Measurements from ENCODE around the gene CDKAL1. TPM values are rescaled to one million over a fixed set of nuclear protein-coding genes. Genes with fewer than 3 reads are reported as not detected.
"Not testable (repeated sequence)": the region's sequence is repeated elsewhere in the genome, so short reads cannot be mapped to it uniquely, and the experiment has no call there.

The CDKAL1 gene
- total and polyA plus RNA-seq, 2 of the 13 experiments (the other 11 are each of a cell fraction or from before 2014, with no cell fraction given), result 9.5 to 27.7 TPM

DNA sequence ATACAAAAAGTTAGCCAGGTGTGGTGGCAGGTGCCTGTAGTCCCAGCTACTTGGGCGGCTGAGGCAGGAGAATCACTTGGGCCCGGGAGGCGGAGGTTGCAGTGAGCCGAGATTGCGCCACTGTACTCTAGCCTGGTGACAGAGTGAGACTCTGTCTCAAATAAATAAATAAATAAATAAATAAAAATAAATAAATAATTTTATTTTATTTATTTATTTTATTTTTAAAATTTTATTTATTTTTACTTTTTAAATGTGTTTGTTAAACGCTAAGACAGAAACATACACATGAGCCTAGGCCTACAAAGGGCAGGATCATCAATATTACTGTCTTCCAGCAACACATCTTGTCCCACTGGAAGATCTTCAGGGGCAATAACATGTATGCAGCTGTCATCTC is 111.3 kb downstream of the CDKAL1 start:
- H3K9me3 ChIP-seq (ENCODE audit: low read length); H3K36me3 ChIP-seq (replicated peaks in 1 of 2; ENCODE audit: control insufficient read depth in 1 of 2, insufficient read depth in 2 of 2, low read length in 2 of 2); CTCF ChIA-PET (ENCODE audit: low intra/inter-chr PET ratio, low total read pairs); BruUV-seq (replicated peaks); in situ Hi-C loops (cut with HindIII; ENCODE audit: extremely low pct_ligation_motif_present, low pct_unique_long_range_greater_than_20kb); intact Hi-C loops (cut with micrococcal nuclease; ENCODE audit: unreplicated experiment); H3K79me2 ChIP-seq (ENCODE audit: insufficient read depth, low read length); H3K27me3 ChIP-seq (ENCODE audit: control insufficient read depth in 1 of 2, insufficient read depth in 2 of 2, low read length in 2 of 2); H3K27ac ChIP-seq (ENCODE audit: extremely low read length, insufficient read depth, low read length); H3K9ac ChIP-seq (ENCODE audit: insufficient read depth, low read depth, low read length); POLR2A ChIA-PET; DNase-seq (ENCODE audit: low spot score); ATAC-seq; FAIRE-seq; H3K4me2 ChIP-seq (ENCODE audit: low read depth, low read length); H2AFZ ChIP-seq (ENCODE audit: low read length); H4K20me1 ChIP-seq (ENCODE audit: insufficient read depth, low read length); H3K4me3 ChIP-seq (replicated peaks in 1 of 3; ENCODE audit: insufficient read depth in 1 of 3, low read depth in 2 of 3, low read length in 3 of 3): not testable (repeated sequence)
- peaks cover 17% of the 10 kb centered on the region for H3K4me1 ChIP-seq (ENCODE audit: insufficient read depth, low read length)
- 82% methylated on average over 6 of the region's 6 CpGs for WGBS (ENCODE audit: low lambda C conversion rate)

DNA sequence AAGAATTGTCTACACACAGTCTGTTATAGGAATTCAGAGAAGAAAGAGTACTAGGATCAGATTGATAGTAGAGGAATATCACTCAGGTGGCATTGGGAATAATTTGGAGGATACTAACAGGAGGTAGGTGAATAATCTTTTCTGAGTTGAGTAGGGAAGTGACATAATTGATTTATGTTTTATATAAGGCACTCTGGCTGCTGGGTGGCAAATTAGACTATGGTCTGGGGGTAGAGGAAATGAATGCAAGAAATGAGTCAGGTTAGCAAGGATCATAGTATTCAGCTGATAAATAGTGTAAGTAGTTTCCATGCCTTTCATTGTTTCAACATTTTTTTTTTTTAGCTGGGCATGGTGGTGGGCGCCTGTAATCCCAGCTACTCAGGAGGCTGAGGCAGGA is 113.3 kb downstream of the CDKAL1 start:
- 94% methylated on average over 1 of the region's 1 CpG for WGBS (ENCODE audit: low lambda C conversion rate)
- H3K9me3 ChIP-seq (ENCODE audit: low read length), result no peaks in the 10 kb centered on the region
- no peak overlapping the region for H3K4me3 ChIP-seq (replicated peaks in 1 of 3; ENCODE audit: insufficient read depth in 1 of 3, low read depth in 2 of 3, low read length in 3 of 3)
- H3K79me2 ChIP-seq (ENCODE audit: insufficient read depth, low read length), result no peaks in the 10 kb centered on the region
- DNase-seq (ENCODE audit: low spot score) (no peak), FAIRE-seq (no peak), ATAC-seq (no peak)
- ChIA-PET CTCF (ENCODE audit: low intra/inter-chr PET ratio, low total read pairs) (no interaction called here), POLR2A (interaction anchor here (0.6 kb wide), 1 partner anchor 245 kb away, joined by 3 read pairs; no protein-coding TSS in a partner anchor)
- H3K4me2 ChIP-seq (ENCODE audit: low read depth, low read length), result no peak overlapping the region
- peaks cover 6% of the 10 kb centered on the region for H3K4me1 ChIP-seq (ENCODE audit: insufficient read depth, low read length)
- peaks cover 1 to 8% of the 10 kb centered on the region in 2 experiments; a peak in 3 of 5 replicates for H3K36me3 ChIP-seq (replicated peaks in 1 of 2; ENCODE audit: control insufficient read depth in 1 of 2, insufficient read depth in 2 of 2, low read length in 2 of 2)
- no peaks in the 10 kb centered on the region for H3K27me3 ChIP-seq (ENCODE audit: control insufficient read depth in 1 of 2, insufficient read depth in 2 of 2, low read length in 2 of 2)
- no peak overlapping the region for H2AFZ ChIP-seq (ENCODE audit: low read length)
- BruUV-seq (replicated peaks), result no TSS peak
- TF ChIP-seq, protein P1, sequence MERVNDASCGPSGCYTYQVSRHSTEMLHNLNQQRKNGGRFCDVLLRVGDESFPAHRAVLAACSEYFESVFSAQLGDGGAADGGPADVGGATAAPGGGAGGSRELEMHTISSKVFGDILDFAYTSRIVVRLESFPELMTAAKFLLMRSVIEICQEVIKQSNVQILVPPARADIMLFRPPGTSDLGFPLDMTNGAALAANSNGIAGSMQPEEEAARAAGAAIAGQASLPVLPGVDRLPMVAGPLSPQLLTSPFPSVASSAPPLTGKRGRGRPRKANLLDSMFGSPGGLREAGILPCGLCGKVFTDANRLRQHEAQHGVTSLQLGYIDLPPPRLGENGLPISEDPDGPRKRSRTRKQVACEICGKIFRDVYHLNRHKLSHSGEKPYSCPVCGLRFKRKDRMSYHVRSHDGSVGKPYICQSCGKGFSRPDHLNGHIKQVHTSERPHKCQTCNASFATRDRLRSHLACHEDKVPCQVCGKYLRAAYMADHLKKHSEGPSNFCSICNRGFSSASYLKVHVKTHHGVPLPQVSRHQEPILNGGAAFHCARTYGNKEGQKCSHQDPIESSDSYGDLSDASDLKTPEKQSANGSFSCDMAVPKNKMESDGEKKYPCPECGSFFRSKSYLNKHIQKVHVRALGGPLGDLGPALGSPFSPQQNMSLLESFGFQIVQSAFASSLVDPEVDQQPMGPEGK (CRISPR knock-in tag; IDR thresholded peaks at IDR 0.05), result no peak
- TF ChIP-seq ZSCAN12 (CRISPR knock-in tag; IDR thresholded peaks at IDR 0.05) (no peak), ZNF136 (CRISPR knock-in tag; IDR thresholded peaks at IDR 0.05; ENCODE audit: low read depth) (no peak), ZNF354B (CRISPR knock-in tag; IDR thresholded peaks at IDR 0.05) (no peak), SNAI1 (CRISPR knock-in tag; IDR thresholded peaks at IDR 0.05; ENCODE audit: borderline replicate concordance) (no peak), RFX1 (IDR thresholded peaks at IDR 0.05) (no peak), ZNF777 (CRISPR knock-in tag; IDR thresholded peaks at IDR 0.05) (no peak), ZNF891 (CRISPR knock-in tag; IDR thresholded peaks at IDR 0.05) (no peak), MBD4 (IDR thresholded peaks at IDR 0.05; ENCODE audit: borderline replicate concordance, low read length) (no peak), KMT2A (CRISPR knock-in tag; IDR thresholded peaks at IDR 0.05) (no peak), YY1 (IDR thresholded peaks at IDR 0.05; ENCODE audit: insufficient read depth, insufficient replicate concordance, low read depth, low read length) (no peak)
- H4K20me1 ChIP-seq (ENCODE audit: insufficient read depth, low read length), result no peaks in the 10 kb centered on the region
- H3K27ac ChIP-seq (ENCODE audit: extremely low read length, insufficient read depth, low read length), result no peak overlapping the region
- in situ Hi-C loops (cut with HindIII; ENCODE audit: extremely low pct_ligation_motif_present, low pct_unique_long_range_greater_than_20kb) (no loop called here), intact Hi-C loops (cut with micrococcal nuclease; ENCODE audit: unreplicated experiment) (no loop called here)
- no peak overlapping the region for H3K9ac ChIP-seq (ENCODE audit: insufficient read depth, low read depth, low read length)

DNA sequence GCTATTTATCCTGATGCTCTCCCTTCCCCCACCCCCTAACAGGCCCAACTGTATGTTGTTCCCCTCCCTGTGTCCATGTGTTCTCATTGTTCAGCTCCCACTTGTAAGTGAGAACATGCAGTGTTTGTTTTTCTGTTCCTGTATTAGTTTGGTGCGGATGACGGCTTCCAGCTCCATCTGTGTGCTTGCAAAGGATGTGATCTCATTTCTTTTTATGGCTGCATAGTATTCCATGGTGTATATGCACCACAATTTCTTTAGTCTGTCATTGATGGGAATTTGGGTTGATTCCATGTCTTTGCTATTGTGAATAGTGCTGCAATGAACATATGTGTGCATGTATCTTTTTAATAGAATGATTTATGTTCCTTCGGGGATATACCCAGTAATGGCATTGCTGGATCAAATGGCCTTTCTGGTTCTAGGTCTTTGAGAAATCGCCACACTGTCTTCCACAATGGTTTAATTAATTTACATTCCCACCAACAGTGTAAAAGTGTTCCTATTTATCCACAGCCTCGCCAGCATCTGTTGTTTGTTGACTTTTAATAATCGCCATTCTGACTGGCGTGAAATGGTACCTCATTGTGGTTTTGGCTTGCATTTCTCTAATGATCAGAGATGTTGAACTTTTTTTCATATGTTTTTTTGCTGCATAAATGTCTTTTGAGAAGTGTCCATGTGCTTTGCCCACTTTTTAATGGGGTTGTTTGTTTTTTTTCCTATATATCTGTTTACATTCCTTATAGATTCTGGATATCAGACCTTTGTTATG is 115.6 kb downstream of the CDKAL1 start:
- H3K4me1 ChIP-seq (ENCODE audit: insufficient read depth, low read length); H3K4me3 ChIP-seq (replicated peaks in 1 of 3; ENCODE audit: insufficient read depth in 1 of 3, low read depth in 2 of 3, low read length in 3 of 3); H2AFZ ChIP-seq (ENCODE audit: low read length); DNase-seq (ENCODE audit: low spot score); ATAC-seq; H3K36me3 ChIP-seq (replicated peaks in 1 of 2; ENCODE audit: control insufficient read depth in 1 of 2, insufficient read depth in 2 of 2, low read length in 2 of 2); H4K20me1 ChIP-seq (ENCODE audit: insufficient read depth, low read length); POLR2A ChIA-PET; in situ Hi-C loops (cut with HindIII; ENCODE audit: extremely low pct_ligation_motif_present, low pct_unique_long_range_greater_than_20kb); CTCF ChIA-PET (ENCODE audit: low intra/inter-chr PET ratio, low total read pairs); H3K27me3 ChIP-seq (ENCODE audit: control insufficient read depth in 1 of 2, insufficient read depth in 2 of 2, low read length in 2 of 2); intact Hi-C loops (cut with micrococcal nuclease; ENCODE audit: unreplicated experiment); H3K27ac ChIP-seq (ENCODE audit: extremely low read length, insufficient read depth, low read length); H3K4me2 ChIP-seq (ENCODE audit: low read depth, low read length); H3K79me2 ChIP-seq (ENCODE audit: insufficient read depth, low read length); H3K9ac ChIP-seq (ENCODE audit: insufficient read depth, low read depth, low read length); BruUV-seq (replicated peaks); H3K9me3 ChIP-seq (ENCODE audit: low read length): not testable (repeated sequence)
- WGBS (ENCODE audit: low lambda C conversion rate), result 97% methylated on average over 7 of the region's 7 CpGs
- peak; percentile 48 for FAIRE-seq
